Astrocyte of the spinal cord (primary cell): ENCODE results near the gene DNMBP.
"Not testable (repeated sequence)": the region's sequence is repeated elsewhere in the genome, so short reads cannot be mapped to it uniquely, and the experiment has no call there.

Experiments used
- DNase-seq: peaks from one replicate; pipeline ENCODE4 v3.0.0; 2011; ENCODE audit warnings: low read depth, low spot score
- H3K4me3 ChIP-seq: 2 replicates; pipeline ENCODE4 v1.5.1; 2011; ENCODE audit warnings: low read depth, mild to moderate bottlenecking, low read length, moderate library complexity
- in situ Hi-C: cut with HindIII; loops from 2 replicates; pipeline ENCODE4 v1.10.0; 2017; ENCODE audit warnings: low sequenced_read_pairs
- TF ChIP-seq, protein P1 (sequence below): IDR thresholded peaks from 2 replicates; pipeline ENCODE4 v1.5.1; 2012; ENCODE audit warnings: low read depth, mild to moderate bottlenecking, low read length, inconsistent platforms

The DNMBP gene

DNA sequence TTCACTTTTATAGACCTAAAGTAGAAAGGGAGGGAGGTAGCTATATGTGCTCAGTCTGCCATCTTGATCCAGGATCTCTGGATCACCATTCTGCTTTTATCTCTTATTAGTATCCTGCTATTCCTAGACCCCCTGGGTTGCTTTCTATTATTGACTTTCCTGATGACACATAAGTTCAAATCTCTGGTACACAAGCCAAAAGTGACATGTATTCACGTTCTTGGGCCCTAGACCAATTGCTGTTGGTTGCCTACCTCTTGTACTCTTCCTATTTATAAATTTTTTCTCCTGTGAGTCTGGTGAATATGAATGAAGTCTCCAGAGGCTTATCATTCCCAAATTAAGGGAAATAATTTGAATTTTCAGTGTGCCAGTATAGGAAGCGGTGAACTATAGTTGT is 56.9 kb downstream of the DNMBP start:
- in situ Hi-C loops = no loop called here
- no peak for DNase-seq
- TF ChIP-seq, protein P1, sequence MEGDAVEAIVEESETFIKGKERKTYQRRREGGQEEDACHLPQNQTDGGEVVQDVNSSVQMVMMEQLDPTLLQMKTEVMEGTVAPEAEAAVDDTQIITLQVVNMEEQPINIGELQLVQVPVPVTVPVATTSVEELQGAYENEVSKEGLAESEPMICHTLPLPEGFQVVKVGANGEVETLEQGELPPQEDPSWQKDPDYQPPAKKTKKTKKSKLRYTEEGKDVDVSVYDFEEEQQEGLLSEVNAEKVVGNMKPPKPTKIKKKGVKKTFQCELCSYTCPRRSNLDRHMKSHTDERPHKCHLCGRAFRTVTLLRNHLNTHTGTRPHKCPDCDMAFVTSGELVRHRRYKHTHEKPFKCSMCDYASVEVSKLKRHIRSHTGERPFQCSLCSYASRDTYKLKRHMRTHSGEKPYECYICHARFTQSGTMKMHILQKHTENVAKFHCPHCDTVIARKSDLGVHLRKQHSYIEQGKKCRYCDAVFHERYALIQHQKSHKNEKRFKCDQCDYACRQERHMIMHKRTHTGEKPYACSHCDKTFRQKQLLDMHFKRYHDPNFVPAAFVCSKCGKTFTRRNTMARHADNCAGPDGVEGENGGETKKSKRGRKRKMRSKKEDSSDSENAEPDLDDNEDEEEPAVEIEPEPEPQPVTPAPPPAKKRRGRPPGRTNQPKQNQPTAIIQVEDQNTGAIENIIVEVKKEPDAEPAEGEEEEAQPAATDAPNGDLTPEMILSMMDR = no peak

DNA sequence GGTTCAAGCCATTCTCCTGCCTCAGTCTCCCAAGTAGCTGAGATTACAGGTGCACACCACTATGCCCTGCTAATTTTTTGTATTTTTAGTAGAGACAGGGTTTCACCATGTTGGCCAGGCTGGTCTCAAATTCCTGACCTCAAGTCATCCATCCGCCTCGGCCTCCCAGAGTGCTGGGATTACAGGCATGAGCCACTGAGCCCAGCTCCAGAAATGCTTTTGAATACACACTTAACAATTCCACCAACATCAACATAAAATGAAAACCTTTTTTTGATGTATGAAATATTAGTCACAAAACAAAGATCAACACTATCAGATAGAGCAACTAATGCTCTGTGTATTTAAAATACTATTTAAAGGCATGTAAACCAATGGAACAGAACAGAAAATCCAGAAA is 63.7 kb downstream of the DNMBP start:
- H3K4me3 ChIP-seq, in situ Hi-C loops: not testable (repeated sequence)
- DNase-seq = peak; percentile 61

More for the DNA sequence above, 56.9 kb downstream of the DNMBP start:
- H3K4me3 ChIP-seq = no peak overlapping the region

DNA sequence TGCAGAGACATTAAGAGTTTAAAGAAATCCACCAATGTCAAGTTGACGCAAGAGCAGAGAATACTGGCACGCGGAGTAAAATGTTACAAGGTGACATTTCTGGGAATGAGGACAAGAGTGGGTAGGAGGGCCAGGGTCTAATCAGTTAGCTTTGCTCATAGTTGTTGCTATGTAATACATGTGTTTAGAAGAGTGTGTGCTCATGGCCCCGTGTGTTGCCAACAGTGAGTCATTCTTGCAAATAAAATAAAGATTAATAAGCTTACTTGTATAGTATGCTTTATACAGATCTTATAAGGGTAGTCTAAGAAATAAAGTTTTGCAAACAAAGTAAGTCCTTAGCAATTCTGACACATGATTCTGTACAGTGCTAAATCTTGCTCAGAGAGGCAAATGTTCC is 64.5 kb downstream of the DNMBP start:
- DNase-seq = peak; percentile 87
- TF ChIP-seq, protein P1 = no peak
- in situ Hi-C loops = no loop called here
- H3K4me3 ChIP-seq = no peak overlapping the region

DNA sequence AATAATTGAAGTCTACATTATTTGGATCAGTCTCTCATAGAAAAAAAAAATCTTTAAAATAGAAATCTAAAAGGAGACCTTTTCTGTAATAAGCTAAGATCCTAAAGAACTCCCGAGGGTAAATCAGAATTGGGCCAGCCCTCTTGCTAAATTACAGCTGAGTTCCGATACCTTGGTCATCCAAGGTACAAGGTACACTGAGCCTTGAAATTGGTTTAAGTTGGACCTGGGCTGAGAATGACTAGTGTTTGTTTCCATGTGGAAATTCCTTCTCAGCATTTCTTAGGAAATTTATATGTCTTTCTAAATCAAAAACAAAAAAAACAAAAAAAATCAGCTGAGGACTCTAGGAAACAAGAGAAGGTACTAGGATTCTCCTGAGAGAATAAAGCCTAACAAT is 64.9 kb downstream of the DNMBP start:
- TF ChIP-seq, protein P1 = no peak
- no peak for DNase-seq
- in situ Hi-C loops = no loop called here
- no peak overlapping the region for H3K4me3 ChIP-seq

DNA sequence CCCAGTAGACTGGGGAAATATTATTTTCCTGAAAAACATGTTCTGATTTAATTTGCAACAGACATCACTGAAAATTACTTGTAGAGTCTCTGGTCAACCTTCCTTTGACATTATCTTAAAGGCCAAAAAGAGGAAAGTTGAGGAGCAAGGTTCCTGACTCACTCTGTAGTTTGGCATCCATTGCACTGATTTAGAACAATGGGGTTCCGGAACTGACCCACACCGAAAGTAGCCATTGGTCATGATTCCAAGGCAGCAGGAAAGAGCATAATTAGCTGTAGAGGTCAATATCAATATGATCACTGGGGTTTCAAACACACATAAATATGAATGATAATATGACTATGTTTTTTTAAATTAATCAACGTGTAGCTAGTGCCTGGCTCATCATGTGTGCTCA is 65.8 kb downstream of the DNMBP start:
- DNase-seq = no peak
- H3K4me3 ChIP-seq = no peak overlapping the region
- in situ Hi-C loops = no loop called here
- TF ChIP-seq, protein P1 = no peak

DNA sequence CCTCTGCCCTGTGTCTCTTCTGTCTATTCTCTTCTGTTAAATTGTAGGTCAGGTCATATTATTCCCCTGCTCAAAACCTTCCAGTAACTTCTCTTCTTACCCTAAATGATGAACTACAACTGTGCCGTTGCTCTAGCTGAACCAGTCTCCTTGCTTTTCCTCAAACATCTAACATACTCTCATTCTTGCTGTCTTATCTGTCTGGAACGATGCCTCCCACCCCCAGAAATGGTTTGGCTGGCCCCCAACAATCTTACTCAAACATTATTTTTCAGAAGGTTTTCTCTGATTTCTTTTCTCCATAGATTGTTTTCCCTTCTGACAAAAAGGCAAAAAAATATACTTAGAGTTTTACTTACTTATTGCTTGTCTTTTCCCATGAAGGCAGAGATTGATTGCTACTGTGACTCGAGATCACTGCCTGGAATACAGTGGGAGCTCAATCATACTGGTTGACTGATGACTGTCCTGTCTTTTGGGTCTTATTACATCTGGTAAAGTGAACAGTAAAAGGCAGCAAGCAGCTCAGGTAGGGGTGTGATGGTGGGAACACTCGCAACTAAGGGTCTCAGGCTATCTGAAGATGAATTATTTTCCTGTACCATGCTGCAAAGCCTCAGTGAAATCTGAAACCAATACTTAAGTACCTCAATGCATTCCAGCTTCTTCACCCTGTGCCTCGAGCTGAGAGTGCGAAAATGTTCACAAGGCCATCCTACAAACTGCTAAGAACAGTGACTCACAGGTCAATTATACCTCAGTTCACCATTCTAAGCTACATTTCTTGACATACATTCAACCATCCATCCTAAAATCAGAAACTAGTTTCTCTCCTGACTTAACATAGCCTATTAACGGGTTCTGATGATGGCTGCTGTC is 67.6 kb downstream of the DNMBP start:
- in situ Hi-C loops = no loop called here
- no peak overlapping the region for H3K4me3 ChIP-seq
- DNase-seq = peak; percentile 88
- TF ChIP-seq, protein P1 = no peak

DNA sequence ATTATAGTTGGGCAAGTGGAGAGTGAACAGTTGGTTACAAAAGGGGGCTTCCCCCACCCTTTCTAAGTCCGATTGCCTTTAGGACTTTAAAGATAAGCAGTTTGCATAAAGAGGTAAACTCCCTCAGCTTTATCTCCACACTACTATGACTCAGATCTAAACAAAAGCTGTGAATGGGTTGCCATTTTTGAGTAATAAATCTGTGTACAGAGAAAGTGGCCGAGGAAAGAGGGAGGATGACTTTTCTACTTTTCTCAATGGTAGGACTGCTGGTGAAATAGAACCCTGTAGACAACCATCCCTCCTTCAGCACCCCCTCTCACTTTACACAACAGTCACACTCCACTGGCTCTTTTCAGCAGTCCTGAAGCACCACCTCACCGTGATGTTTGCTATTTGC is 71.2 kb downstream of the DNMBP start:
- in situ Hi-C loops = no loop called here
- TF ChIP-seq, protein P1 = no peak
- no peak for DNase-seq
- no peak overlapping the region for H3K4me3 ChIP-seq
